K562 (cell line): ENCODE data around the gene ANKRD12. TPM values are rescaled to one million over a fixed set of nuclear protein-coding genes. Genes with fewer than 3 reads are reported as not detected.

Experiments
- ATAC-seq: fragments of 200-7000 bp; cut with Tn5 transposase; 3 replicates; pipeline ENCODE4 v1.9.1; 2020; ENCODE audit warnings: moderate library complexity
- BruUV-seq: library from RNA; stranded (reverse); fragments of 400-500 nt; replicated peaks from 2 replicates; lab custom pipeline; 2021; lab: Mats Ljungman, UMichigan
- CTCF ChIA-PET: fragments of 300-600 bp; formaldehyde crosslinking; extraction: SDS; loops from one replicate; lab custom pipeline; 2021; ENCODE audit warnings: low intra/inter-chr PET ratio; lab: Yijun Ruan, JAX
- POLR2A ChIA-PET: fragments of 300-600, 350-650 bp; sonication (Branson Sonifier 250); formaldehyde crosslinking; extraction: SDS; loops from one replicate; lab custom pipeline; 2021; ENCODE audit warnings: antibody characterized with exemption, inconsistent platforms; lab: Yijun Ruan, JAX
- DNase-seq, 4 experiments: peaks; one replicate each; pipeline versions ENCODE4 v3.0.0 to v3.0.0-alpha.2; 2011 to 2018; ENCODE audit warnings: low spot score in 3 of 4, mixed read lengths in 3 of 4; ENCODE audit errors: extremely low read depth in 1 of 4
- FAIRE-seq: peaks from 2 replicates; lab custom pipeline; 2011; peaks lifted over from hg19 to GRCh38; lab: Jason Lieb, UNC
- H2AFZ ChIP-seq: 2 replicates; pipeline ENCODE4 v1.6.0; 2011; ENCODE audit warnings: low read depth, low read length, control low read depth, inconsistent platforms
- H3K27ac ChIP-seq: fragments of 200-600 bp; 3 replicates; pipeline ENCODE4 v1.8.0; 2011; ENCODE audit warnings: low read depth, mild to moderate bottlenecking, control low read depth, inconsistent platforms, low read length, moderate library complexity, mixed read lengths; ENCODE audit errors: extremely low read depth
- H3K27me3 ChIP-seq, 2 experiments: fragments of 300-600 bp in 1 of 2; 2 replicates in 1 of 2; 3 replicates in 1 of 2; pipeline versions ENCODE4 v1.6.0 to v1.8.0; 2011; ENCODE audit warnings: inconsistent platforms in 2 of 2, low read length in 2 of 2, mild to moderate bottlenecking in 1 of 2, mixed read lengths in 1 of 2, moderate library complexity in 1 of 2; ENCODE audit not compliant: control insufficient read depth in 2 of 2, insufficient read depth in 2 of 2
- H3K36me3 ChIP-seq: fragments of 300-600 bp; 3 replicates; pipeline ENCODE4 v1.8.0; 2011; ENCODE audit warnings: mild to moderate bottlenecking, low read length, inconsistent platforms; ENCODE audit not compliant: control insufficient read depth, insufficient read depth
- H3K4me1 ChIP-seq, 2 experiments: fragments of 200-600 bp in 1 of 2; replicated peaks in 1 of 2; 2 replicates in 1 of 2; 3 replicates in 1 of 2; pipeline versions ENCODE4 v1.5.1 to v1.8.0; 2011; ENCODE audit warnings: inconsistent platforms in 2 of 2, low read length in 2 of 2, mild to moderate bottlenecking in 1 of 2, mixed read lengths in 1 of 2, moderate library complexity in 1 of 2; ENCODE audit not compliant: control insufficient read depth in 2 of 2, insufficient read depth in 2 of 2
- H3K4me2 ChIP-seq: 2 replicates; pipeline ENCODE4 v1.6.1; 2011; ENCODE audit warnings: low read length, control low read depth, inconsistent platforms, mixed read lengths; ENCODE audit not compliant: insufficient read depth
- H3K4me3 ChIP-seq: fragments of 200-600 bp; sonication (generic), shearing (Covaris generic); 2 replicates; pipeline ENCODE4 v1.5.1; 2016; ENCODE audit warnings: control low read depth, inconsistent platforms
- H3K79me2 ChIP-seq: fragments of 200-600 bp; 3 replicates; pipeline ENCODE4 v1.8.0; 2011; ENCODE audit warnings: low read length, inconsistent platforms; ENCODE audit not compliant: control insufficient read depth, insufficient read depth
- H3K9ac ChIP-seq, 2 experiments: 2 replicates each; pipeline versions ENCODE4 v1.6.0 to v1.6.1; 2011; ENCODE audit warnings: low read depth in 2 of 2, low read length in 2 of 2, control low read depth in 1 of 2, inconsistent platforms in 1 of 2, mild to moderate bottlenecking in 1 of 2, mixed read lengths in 1 of 2; ENCODE audit not compliant: insufficient read depth in 1 of 2
- H3K9me1 ChIP-seq: one replicate; pipeline ENCODE4 v1.6.0; 2011; ENCODE audit warnings: inconsistent platforms, mild to moderate bottlenecking, low read length, moderate library complexity; ENCODE audit not compliant: control insufficient read depth, insufficient read depth
- H3K9me3 ChIP-seq: replicated peaks from 2 replicates; pipeline ENCODE4 v1.5.1; 2011; ENCODE audit warnings: low read depth, low read length, inconsistent platforms; ENCODE audit not compliant: control insufficient read depth, insufficient read depth
- H4K20me1 ChIP-seq: replicated peaks from 2 replicates; pipeline ENCODE4 v1.6.1; 2011; ENCODE audit warnings: low read length, inconsistent platforms, mixed read lengths; ENCODE audit not compliant: control insufficient read depth, insufficient read depth
- BHLHE40 ChIP-seq: IDR thresholded peaks from 2 replicates; pipeline ENCODE4 v1.6.1; 2011; ENCODE audit warnings: low read length, improper control_type of control experiment
- CEBPG ChIP-seq, 3 experiments: fragments of 200-800 bp in 1 of 3; sonication (Bioruptor generic) in 1 of 3; sonication (generic) in 1 of 3; formaldehyde crosslinking in 1 of 3; IDR thresholded peaks in 2 of 3; conservative IDR thresholded peaks in 1 of 3; 2 replicates each; pipeline versions ENCODE4 v1.6.1 to v1.8.0; 2016 to 2022; ENCODE audit warnings: missing compliant biosample characterization in 2 of 3, missing genetic modification characterization in 2 of 3, mild to moderate bottlenecking in 1 of 3, missing genetic modification reagents in 1 of 3
- CREBBP ChIP-seq: IDR thresholded peaks from one replicate; pipeline ENCODE4 v1.6.1; 2012; ENCODE audit warnings: low read depth, mild to moderate bottlenecking, control low read depth, inconsistent platforms, low read length
- ELK1 ChIP-seq: sonication (generic); formaldehyde crosslinking; IDR thresholded peaks from 2 replicates; pipeline ENCODE4 v1.8.1; 2022; ENCODE audit warnings: missing genetic modification reagents
- ESRRB ChIP-seq: fragments of 250-450 bp; sonication (Bioruptor Pico); IDR thresholded peaks from 2 replicates; pipeline ENCODE4 v1.5.0; 2020; ENCODE audit warnings: mild to moderate bottlenecking, moderate library complexity, borderline replicate concordance
- HCFC1 ChIP-seq: IDR thresholded peaks from 2 replicates; pipeline ENCODE4 v1.6.1; 2012; ENCODE audit warnings: low read depth, low read length, improper control_type of control experiment
- MAFF ChIP-seq: IDR thresholded peaks from 2 replicates; pipeline ENCODE4 v1.6.1; 2012; ENCODE audit warnings: low read length, improper control_type of control experiment
- MAFK ChIP-seq: IDR thresholded peaks from 2 replicates; pipeline ENCODE4 v1.6.1; 2011; ENCODE audit warnings: low read length, improper control_type of control experiment
- NONO ChIP-seq, 2 experiments: fragments of 200-400 bp in 1 of 2; fragments of 450-650 bp in 1 of 2; formaldehyde crosslinking in 1 of 2; IDR thresholded peaks; 2 replicates each; pipeline ENCODE4 v1.6.1; 2017; ENCODE audit warnings: low read depth in 2 of 2, mild to moderate bottlenecking in 2 of 2, moderate library complexity in 2 of 2, low read length in 1 of 2
- POLR2G ChIP-seq: fragments of 200-400 bp; formaldehyde crosslinking; IDR thresholded peaks from 2 replicates; pipeline ENCODE4 v1.6.1; 2017; ENCODE audit warnings: low read depth, mild to moderate bottlenecking, antibody characterized with exemption, low read length, moderate library complexity
- PYGO2 ChIP-seq: fragments of 450-650 bp; IDR thresholded peaks from 2 replicates; pipeline ENCODE4 v1.6.1; 2016; ENCODE audit warnings: mild to moderate bottlenecking, missing genetic modification characterization, moderate library complexity, missing compliant biosample characterization
- TAF15 ChIP-seq: fragments of 200-400 bp; formaldehyde crosslinking; IDR thresholded peaks from 2 replicates; pipeline ENCODE4 v1.6.1; 2017; ENCODE audit warnings: mild to moderate bottlenecking, low read depth, low read length, moderate library complexity
- TAF9B ChIP-seq: fragments of 450-650 bp; IDR thresholded peaks from 2 replicates; pipeline ENCODE4 v1.6.1; 2018; ENCODE audit warnings: mild to moderate bottlenecking; ENCODE audit not compliant: partially characterized antibody
- TEAD2 ChIP-seq: fragments of 450-650 bp; IDR thresholded peaks from 2 replicates; pipeline ENCODE4 v1.6.1; 2016; ENCODE audit warnings: missing genetic modification characterization, control low read depth, missing compliant biosample characterization
- ZNF217 ChIP-seq: sonication (generic); formaldehyde crosslinking; IDR thresholded peaks from 2 replicates; pipeline ENCODE4 v1.8.0; 2022; ENCODE audit warnings: mild to moderate bottlenecking, missing genetic modification reagents
- ZNF274 ChIP-seq: IDR thresholded peaks from 2 replicates; pipeline ENCODE4 v1.6.1; 2011; ENCODE audit warnings: low read depth, mild to moderate bottlenecking, low read length, moderate library complexity, borderline replicate concordance
- ZNF3 ChIP-seq: fragments of 250-450 bp; sonication (Bioruptor Pico); IDR thresholded peaks from 2 replicates; pipeline ENCODE4 v1.5.0; 2021; ENCODE audit warnings: mild to moderate bottlenecking, moderate library complexity
- ZNF316 ChIP-seq: fragments of 450-650 bp; IDR thresholded peaks from 2 replicates; pipeline ENCODE4 v1.6.1; 2016
- ZNF75A ChIP-seq: fragments of 450-650 bp; formaldehyde crosslinking; IDR thresholded peaks from 2 replicates; pipeline ENCODE4 v1.4.0; 2020; ENCODE audit warnings: mild to moderate bottlenecking
- ZSCAN29 ChIP-seq: fragments of 450-650 bp; IDR thresholded peaks from 2 replicates; pipeline ENCODE4 v1.6.1; 2017
- ZZZ3 ChIP-seq: fragments of 450-650 bp; IDR thresholded peaks from 2 replicates; pipeline ENCODE4 v1.6.1; 2016; ENCODE audit warnings: antibody characterized with exemption, mild to moderate bottlenecking, moderate library complexity
- in situ Hi-C: fragments of 300-500 bp; cut with MboI; formaldehyde crosslinking; loops from 4 replicates; pipeline ENCODE4 v1.15.0; 2018; ENCODE audit warnings: inconsistent platforms, mixed read lengths
- intact Hi-C: fragments of 100-400 bp; cut with micrococcal nuclease; formaldehyde crosslinking; loops from 2 replicates; pipeline ENCODE4 v1.14.2; 2022
- polyA plus RNA-seq, 8 experiments: library from polyadenylated mRNA; depleted of rRNA in 4 of 8; stranded (reverse) in 5 of 8; unstranded in 3 of 8; fragments of >200 nt; fragmentation: Nextera tagmentation in 2 of 8; fragmentation: Illumina TruSeq in 1 of 8; extraction: Ambion mirVana in 2 of 8; extraction: Trizol in 1 of 8; gene quantifications; 2 replicates each; pipeline versions ENCODE4 v1.2.1 to v1.2.3, GENCODE V29; 2011 to 2014; ENCODE audit warnings: inconsistent platforms in 1 of 8, missing spikeins in 1 of 8
- total RNA-seq, 7 experiments: library from RNA; depleted of rRNA in 6 of 7; stranded (reverse); fragments of >200 nt in 6 of 7; fragmentation: Illumina TruSeq in 2 of 7; extraction: Trizol in 2 of 7; gene quantifications; 2 replicates each; pipeline versions ENCODE4 v1.2.1 to v1.2.3, GENCODE V29; 2011 to 2021; ENCODE audit warnings: low replicate concordance in 1 of 7

ANKRD12 gene
- total and polyA plus RNA-seq, 9 of the 15 experiments (the other 6 are each of a cell fraction or from before 2014, with no cell fraction given) = 6.6 to 28.2 (median 16.0) TPM

- TF ChIP-seq PYGO2 (tag) (no peak), ZZZ3 (no peak), TEAD2 (tag) (no peak)
Observed at GRCh38 chr18:9287036-9287435, 150.5 kb downstream of the ANKRD12 start (continued).

DNA sequence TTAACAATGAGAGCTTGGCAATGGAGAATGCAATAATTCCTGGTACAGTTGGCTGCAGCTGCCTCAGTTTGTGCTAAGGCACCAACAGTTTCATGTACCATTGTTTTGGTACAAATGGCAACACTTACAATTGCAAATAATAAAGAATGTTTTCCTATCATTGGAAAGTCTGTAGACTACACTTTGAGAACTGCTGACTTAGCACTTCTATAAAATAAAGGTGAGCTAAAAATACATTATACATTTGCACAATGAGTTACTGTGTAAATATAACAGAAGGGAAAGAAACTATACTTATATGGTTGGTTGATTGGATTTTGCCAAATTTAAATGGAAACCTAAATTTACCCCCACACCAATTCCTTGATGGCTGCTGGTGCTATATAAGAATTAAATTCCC is 153.1 kb downstream of the ANKRD12 start:
- Histone ChIP-seq H4K20me1 (no peaks in the 10 kb centered on the region), H3K4me2 (no peak overlapping the region), H3K27ac (no peak overlapping the region), H3K9me1 (no peaks in the 10 kb centered on the region), H3K9me3 (no peaks in the 10 kb centered on the region), H2AFZ (no peak overlapping the region), H3K27me3 (no peaks in the 10 kb centered on the region), H3K9ac (no peak overlapping the region), H3K36me3 (no peaks in the 10 kb centered on the region), H3K4me1 (no peaks in the 10 kb centered on the region), H3K4me3 (no peak overlapping the region), H3K79me2 (no peaks in the 10 kb centered on the region)
- in situ Hi-C loops (no loop called here), intact Hi-C loops (no loop called here)
- BruUV-seq = no TSS peak
- DNase-seq (no peak), ATAC-seq (no peak), FAIRE-seq (no peak)
- ChIA-PET CTCF (no interaction called here), POLR2A (interaction anchor here (1.0 kb wide), 1 partner anchor 10 kb away, joined by 5 read pairs; no protein-coding TSS in a partner anchor)
- no peak for TF ChIP-seq POLR2G
- no peak for TF ChIP-seq ZSCAN29
- no peak for TF ChIP-seq ELK1 (CRISPR knock-in tag)
- no peak for TF ChIP-seq HCFC1
- TF ChIP-seq CREBBP = no peak
- no peak for TF ChIP-seq TAF15
- TF ChIP-seq TAF9B = no peak
- TF ChIP-seq NONO (IDR thresholded peaks at IDR 0.05; ENCODE audit: low read depth in 2 of 2, low read length in 1 of 2) = no peak
- TF ChIP-seq BHLHE40 = no peak
- peak; percentile 99 for TF ChIP-seq MAFF
- TF ChIP-seq ZNF316 = peak; percentile 98
- TF ChIP-seq CEBPG (CRISPR knock-in tag; IDR thresholded peaks at IDR 0.05) = no peak
- TF ChIP-seq CEBPG (tag; conservative IDR thresholded peaks at IDR 0.05 in 1 of 2, IDR thresholded peaks at IDR 0.05 in 1 of 2) = no peak
- TF ChIP-seq ZNF3 (CRISPR knock-in tag) = no peak
- no peak for TF ChIP-seq ZNF274
- no peak for TF ChIP-seq ZNF217 (CRISPR knock-in tag)
- peak; percentile 99 for TF ChIP-seq MAFK
- TF ChIP-seq ZNF75A (CRISPR knock-in tag) = no peak
- TF ChIP-seq ESRRB (CRISPR knock-in tag) = no peak
